HG02870 (cell line): ENCODE data around the gene CCDC146.
"Not testable (repeated sequence)": the region's sequence is repeated elsewhere in the genome, so short reads cannot be mapped to it uniquely, and the experiment has no call there.

Experiments
- ATAC-seq: cut with Tn5 transposase; IDR thresholded peaks from one replicate; pipeline ENCODE4 v1.9.1; 2021; ENCODE audit warnings: mild to moderate bottlenecking, moderate library complexity; ENCODE audit not compliant: unreplicated experiment

CCDC146 gene

DNA sequence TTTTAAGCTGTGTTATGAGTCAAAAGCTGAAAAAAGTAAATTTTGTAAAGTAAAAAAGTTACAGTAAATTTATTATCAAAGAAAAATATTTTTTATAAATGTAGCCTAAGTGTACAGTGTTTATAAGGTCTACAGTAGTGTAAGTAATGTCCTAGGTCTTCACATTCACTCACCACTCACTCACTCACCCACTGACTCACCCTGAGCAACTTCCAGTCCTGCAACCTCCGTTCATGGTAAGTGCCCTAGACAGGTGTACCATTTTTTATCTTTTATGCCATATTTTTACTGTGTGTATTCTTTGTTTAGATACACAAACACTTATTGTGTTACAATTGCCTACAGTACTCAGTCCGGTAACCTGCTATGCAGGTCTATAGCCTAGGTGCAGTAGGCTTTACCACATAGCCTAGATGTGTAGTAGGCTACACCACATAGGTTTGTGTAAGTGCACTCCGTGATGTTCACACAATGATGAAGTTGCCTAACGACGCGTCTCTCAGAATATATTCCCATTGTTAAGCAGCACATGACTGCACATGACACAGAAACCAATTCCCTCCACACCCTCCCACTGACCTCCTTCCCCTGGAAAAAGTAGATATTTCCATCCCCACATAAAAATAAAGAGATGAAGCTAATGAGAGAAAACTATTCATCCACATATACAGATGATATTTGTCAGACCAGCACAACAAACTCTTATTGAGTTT is 122.0 kb downstream of the CCDC146 start:
- no peak for ATAC-seq

DNA sequence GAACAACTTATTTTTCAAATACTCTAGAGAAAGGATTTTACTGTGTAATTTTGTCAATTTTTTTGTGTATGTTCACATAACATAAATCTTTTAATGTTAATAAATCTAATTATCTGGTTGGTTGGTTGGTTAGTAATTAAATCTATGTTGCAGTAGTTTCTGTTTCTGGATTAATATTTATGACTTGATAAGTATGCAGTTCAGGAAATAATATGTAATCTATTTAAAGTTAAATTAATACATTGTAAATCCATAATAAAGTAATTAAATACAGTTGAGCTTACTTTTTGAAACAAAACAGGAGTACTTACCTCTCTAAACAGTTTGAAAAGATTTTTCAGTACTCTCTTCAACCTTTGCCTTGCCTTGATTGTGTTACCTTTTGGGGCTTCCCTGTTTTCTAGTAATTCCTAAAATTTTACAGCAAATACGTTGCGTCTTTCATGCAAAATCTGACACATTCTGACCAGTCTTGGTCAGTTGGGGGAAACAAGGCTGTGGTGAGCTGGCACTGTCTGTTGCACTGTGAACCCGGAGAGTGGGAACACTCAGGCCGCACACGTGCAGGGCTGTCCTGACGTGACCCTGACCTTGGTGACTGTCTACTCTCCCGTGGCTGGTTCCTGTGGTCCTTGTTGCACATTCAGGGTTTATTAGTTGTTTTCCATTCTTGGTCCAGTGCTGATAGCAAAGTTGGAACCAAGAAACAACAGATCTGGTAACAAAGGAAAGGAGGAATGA is 122.8 kb downstream of the CCDC146 start:
- ATAC-seq = no peak

DNA sequence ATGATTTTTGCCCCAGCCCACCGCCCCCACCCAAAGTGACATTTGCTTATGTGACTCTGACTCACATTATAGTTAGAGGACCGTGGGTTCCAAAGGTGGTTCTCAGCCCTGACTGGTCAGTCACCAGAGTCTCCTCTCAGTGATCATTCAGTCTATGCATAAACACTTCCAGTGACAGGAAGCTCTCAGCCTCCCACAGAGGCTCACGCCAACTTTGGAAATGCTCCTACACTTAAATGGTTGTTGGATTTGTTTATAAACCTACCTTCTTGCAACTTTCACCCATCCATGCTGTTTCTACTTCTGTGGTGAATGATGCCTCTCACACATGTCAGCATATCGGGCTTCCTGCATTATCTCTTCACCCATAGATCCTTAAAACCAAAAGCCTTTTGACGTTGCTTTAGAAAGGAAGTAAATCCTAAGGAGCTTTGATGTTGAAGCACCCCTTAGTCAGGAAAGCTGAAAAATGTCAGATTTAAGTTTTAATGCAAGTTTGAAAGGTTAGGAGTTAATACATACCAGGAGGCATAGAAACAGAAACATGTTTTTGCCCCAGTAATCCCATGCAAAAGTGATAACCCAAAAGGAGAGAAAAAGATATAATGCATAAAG is 123.7 kb downstream of the CCDC146 start:
- ATAC-seq = no peak

DNA sequence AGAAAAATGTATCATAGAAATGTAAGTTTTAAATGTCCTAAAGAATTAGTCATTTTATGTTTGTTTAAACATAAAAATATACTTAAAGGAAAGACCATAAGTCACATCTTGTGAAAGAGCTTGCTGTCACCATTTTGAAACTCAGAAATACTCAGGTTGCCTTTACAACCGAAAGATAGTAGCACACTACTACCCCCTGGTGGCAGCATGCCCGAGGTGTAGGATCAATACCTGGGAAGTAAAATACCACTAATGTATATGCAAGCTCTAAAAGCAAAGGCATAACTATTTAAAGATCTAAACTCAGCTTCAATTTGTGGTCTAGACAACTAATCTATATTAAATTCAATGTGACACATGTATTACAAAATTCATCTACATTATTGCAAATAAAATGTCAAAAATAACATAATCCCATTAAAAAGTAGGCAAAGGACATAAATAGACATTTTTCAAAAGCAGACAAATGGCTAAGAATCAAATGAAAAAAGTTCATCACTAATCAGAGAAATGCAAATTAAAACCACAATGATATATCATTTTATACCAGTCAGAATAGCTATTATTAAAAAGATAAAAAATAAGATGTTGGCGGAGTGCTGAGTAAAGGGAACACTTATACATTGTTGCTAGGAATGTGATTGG is 124.9 kb downstream of the CCDC146 start:
- ATAC-seq = no peak

DNA sequence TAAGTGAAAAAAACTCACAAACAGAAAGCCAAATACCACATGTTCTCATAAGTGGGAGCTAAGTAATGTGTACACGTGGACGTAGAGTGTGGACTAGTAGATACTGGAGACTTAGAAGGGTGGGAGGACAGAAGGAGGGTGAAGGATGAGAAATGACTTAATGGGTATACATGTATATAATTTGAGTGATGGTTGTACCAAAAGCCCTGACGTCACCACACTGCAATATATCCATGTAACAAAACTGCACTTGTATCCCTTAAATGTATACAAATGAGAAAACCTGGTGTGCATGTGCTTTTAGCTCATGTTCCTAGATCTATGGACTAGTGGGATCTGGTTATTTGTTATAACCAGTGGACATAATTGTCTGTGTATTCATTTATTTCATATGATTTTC is 125.7 kb downstream of the CCDC146 start:
- ATAC-seq = no peak

DNA sequence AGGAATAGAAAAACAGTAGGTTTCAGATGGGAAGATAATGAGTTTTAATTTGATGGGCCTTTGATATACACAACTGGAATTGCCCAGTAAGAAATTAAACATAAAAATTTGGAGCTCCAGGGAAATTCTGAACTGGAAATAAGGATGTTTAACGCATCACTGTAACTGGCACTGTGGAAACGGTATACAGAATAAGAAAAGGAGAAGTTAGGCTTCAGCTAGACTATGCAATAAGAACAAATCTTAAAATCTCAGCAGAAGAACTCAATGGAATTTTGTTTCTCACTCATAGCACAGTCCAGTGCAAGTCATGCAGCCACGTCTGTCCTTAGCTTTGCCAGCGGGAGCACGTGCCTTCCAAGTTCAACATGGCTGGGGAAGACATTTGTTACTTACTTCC is 130.1 kb downstream of the CCDC146 start:
- ATAC-seq = no peak

DNA sequence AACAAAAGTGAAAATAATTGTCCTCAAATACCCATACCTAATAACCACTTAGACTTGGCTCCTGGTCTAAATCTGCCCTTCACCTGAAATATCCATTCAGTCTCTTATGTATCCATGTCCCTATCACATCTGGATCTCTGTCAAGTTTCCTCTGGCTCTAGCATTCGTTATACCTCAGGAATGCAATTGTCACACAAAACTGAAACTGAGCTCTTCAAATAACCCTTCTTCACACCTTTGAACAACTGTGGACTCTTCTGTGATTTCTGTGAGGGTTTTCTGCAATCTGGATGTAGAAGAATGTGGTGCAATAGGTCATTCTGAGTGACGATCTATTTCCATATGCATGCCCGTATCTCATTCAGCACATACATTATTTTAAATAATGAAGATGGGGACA is 130.7 kb downstream of the CCDC146 start:
- ATAC-seq = no peak

DNA sequence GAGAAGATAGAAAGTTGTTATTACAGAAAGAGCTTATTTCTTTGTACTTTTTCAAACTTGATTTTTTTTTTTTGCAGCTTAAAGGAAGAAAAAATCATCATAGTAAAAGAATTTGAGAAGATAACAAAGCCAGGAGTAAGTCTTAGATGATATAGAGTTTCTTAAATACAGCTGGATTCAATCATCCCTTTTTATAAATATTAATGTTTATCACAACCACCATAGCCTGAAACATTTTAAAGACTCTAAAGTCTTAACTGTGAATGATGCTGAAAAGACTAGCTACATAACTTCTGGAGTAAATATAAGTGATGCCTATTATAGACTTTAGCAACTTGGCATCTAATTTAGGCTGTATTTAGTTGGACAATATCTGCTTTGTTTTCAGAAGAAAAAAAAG is 132.0 kb downstream of the CCDC146 start:
- no peak for ATAC-seq

DNA sequence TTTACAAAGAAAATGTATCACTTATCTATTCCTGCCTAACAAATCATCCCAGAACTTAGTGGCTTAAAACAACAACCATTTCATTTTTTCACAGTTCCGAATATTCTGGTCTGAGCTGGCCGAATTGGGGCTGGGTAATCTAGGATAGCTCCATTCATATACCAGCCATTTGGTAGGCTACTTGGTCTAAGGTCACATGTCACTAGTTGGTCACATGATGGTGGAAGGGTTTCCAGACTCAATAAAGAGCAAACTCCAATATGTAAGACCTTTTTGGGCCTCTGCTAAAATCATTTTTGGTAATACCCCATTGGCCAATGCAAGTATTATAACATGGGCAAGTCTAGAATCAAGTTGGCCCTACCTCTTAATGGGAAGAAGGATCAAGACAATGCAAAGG is 132.5 kb downstream of the CCDC146 start:
- no peak for ATAC-seq

DNA sequence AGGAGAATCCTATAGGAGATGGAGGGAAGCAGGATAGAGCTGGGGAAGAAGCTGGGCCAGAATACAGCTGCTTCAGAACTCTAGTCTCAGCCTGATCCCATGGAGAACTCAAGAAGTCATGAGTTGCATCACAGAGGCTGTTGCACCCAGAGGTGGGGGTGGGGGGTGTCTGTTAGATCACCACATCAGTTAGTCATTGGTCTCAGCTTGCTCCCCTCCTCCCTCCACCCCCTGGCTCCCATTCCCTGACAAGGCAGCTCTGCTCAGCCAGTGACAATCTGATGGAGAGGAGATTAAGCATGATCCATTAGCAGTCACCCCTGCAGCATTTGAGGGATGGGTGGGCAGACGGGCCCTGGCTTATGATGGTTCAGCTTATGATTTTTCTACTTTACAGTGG is 135.6 kb downstream of the CCDC146 start:
- ATAC-seq = no peak

DNA sequence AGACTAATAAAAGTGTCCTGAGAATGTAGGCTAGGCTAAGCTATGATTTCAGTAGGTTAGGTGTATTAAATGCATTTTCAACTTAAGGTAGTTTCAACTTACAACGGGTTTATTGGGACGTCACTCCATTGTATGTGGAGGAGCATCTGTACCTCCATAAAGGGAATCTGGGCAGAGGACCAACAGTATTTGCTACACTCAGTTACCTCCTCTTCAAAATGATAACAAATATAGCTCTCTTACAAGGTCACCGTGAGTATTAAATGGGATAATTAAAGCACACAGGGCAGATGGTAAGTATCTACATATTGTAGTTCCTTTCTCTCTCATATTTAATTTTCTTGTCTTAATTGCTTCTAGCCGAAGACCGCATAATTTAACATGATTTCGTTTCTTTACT is 136.2 kb downstream of the CCDC146 start:
- ATAC-seq = no peak

DNA sequence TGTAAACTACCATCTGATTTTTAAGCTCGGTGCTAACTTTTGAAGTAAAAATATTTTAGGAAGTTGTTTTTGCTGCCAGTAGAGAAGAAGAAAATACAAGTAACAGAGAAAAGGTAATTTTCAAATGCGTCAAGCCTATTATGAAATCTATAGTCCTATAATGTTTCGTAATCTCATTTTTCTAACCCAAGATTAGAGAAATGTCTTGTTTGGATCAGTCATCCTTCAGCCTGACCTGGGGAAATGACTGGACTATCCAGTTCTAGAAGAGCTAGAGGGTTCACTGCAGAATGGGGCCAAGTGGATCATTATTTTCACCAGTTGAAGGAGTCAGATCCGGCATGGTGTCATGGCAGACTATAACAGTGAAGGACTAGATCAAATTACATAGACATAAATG is 139.9 kb downstream of the CCDC146 start:
- ATAC-seq = no peak

DNA sequence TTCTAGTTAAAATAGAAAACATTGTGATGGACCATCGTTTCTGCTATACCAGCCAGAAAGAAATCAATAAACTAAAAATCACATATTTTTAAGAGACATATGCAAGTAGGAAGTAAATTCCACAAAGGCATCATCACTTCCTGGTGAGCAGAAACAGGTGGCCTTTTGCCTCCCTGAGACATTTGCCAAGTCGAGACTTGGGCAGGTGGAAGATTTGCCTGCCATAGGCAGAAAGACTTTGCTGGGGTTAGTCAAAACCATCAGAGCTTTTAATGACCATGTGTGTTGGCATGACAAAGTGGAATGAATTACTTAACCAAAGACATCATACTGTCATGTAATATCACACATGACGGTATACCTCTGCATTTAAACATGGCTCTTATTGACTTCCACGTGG is 143.3 kb downstream of the CCDC146 start:
- no peak for ATAC-seq

DNA sequence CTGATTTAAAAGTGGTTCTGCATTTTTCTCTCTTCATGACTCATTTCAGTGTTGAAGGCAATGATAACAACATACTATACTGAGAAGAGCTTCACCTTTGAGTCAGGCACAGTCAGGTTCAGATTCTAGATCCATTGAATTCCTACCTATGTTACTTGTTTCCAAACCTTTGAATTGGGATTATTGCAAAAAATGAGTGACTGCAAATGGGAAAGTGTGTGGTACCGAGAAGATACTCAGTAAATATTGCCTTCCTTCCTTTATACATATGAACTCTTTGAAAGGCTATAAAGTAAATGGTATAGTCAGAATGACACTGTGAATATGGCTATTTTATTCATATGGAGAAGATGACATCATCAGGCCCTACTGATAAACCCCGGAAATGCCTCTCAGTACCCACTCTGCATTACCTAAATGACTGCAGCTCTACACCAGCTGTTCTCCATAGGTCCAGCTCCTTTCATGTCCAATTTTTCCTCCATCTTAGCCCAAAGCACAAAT is 143.9 kb downstream of the CCDC146 start:
- peak; percentile 93 for ATAC-seq

DNA sequence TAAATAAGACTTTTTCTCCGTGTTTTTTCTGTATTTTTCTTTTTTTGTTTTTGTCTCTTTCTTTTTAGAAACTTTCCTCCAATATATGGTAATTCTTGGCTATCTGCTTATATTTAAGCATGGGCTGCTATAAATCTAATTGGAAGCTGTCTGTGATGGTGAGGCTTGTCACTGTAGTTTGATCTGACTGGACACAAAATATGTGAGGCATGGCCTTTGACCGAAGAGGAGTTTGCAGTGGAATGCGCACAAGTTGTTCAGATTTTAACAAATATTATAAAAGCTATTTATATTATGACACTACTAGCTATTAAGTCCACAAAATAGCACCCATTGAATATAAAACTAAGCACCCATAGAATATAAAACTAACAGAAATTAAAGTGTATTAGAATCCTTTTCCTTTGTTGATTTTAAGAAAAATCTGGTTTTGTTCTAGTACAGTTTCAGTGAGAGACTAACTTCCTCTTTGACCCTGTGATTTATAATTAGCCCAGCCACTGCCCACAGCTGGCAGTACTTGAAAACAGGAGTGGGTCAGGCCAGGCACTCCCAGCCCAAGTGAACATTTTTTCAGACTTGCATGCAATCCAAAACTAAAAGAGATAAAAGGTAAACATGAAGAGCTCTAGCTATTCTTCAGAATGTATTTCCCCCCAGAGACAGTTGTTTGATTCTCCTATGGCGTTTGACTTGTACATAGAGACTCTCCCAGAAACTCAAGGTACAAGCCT is 147.1 kb downstream of the CCDC146 start:
- peak; percentile 43 for ATAC-seq

DNA sequence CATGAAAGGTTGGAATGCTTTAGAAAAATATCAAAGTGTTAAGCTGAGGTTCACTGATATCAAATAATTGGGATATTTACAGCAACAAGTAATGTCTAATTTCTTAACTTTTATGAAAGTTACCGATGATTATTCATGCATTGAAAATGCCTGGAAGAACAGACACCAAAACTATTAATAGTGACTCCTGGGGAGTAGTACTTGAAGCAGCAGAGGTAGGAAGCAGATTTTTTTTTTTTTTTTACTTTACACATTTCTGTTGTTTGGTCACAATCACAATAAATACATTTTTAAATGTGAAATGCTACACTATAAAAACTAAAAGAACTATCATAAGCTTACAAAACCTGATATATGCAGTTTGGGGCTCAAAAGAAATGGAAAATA is 147.7 kb downstream of the CCDC146 start:
- ATAC-seq = no peak

DNA sequence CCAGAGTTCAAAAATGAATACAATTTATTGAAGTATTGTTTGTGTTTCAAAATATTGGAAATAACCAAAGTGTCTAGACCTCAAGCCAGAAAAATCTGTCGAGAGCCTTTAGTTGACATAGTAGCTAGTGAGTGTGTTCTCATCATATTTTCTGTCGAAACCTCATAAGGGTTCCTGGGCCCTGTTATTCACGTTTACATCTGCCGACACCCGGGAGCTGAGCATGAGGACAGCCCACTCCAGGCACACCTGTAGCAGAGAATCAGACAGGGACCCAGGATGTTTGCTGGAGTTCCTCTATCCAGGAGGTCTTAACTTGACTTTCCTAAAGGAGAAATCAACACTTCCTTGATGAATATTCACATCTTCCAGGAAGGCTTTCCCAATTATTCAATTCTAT is 149.4 kb downstream of the CCDC146 start:
- no peak for ATAC-seq

DNA sequence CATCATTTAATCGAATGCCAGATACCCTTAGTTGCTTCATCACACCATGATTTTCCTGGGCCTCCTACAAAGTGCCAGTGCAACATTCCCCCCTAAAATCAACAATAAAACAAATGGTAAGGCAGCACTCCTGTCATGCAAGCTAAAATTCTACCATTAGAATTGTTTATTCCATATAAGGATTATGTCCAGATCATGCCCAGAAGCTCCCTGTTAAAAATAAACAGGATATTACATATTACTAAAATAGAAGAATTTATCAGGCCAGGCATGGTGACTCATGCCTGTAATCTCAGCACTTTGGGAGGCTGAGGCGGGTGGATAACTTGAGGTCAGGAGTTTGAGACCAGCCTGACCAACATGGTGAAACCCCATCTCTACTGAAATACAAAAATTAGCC is 153.2 kb downstream of the CCDC146 start:
- not testable (repeated sequence) for ATAC-seq

DNA sequence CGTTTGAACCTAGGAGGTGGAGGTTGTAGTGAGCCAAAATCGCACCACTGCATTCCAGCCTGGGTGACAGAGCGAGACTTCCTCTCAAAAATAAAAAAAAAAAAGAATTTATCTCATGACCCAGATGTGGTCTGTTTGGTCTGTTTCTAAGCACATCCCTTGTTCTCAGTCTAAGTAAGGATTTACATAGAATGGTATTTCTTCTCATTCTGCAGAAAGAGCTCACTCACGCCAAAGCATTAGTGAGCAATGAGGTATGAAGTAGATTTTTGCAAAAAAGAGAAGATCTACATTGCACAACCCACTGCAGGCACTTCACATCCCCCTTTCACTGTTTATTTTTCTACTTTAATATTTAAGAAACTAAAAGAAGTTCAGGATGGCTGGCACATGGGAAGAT is 153.7 kb downstream of the CCDC146 start:
- ATAC-seq = no peak

DNA sequence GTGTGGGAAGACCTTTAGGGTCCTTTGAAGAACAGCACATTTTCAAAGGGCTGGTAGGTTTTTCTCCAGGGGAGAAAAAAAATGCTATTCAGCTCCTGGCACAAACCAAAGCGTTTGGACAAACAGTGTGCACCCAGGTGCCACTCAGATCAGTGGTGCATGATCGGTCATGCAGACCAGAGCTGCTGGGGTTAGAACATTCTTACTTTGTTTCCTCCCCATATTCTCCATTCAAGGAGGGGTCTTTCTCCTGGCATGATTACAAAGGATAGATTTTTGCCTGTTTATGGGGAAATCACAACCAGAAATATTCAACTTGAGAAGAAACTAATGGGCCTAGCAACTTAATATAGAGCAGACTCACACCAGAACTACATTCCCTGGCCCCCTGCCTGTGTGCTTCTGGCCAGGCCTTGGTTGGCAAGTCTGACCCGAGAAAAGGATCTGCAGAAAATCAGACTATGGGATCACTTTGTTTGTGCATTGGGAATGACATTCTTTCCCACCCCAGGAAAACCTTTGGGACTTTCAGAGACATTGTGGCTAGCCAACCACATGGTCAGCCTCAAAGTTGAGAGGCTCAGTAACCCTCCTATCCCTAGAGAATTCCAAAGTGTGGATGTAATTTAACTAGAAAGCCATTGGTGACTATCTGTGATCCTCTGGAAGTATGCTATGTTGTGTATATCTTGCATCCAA is 159.5 kb downstream of the CCDC146 start:
- no peak for ATAC-seq
